Esophagus squamous epithelium (tissue), 5 donors: Measurements from ENCODE around the gene OR2H1. TPM values are rescaled to one million over a fixed set of nuclear protein-coding genes. Genes with fewer than 3 reads are reported as not detected.

Source experiments
- DNase-seq: peaks from one replicate; lab custom pipeline; 2025; lab: John Stamatoyannopoulos, UW
- H3K27ac ChIP-seq, 4 donors: fragments of 200-600 bp; sonication (generic); one replicate each; pipeline ENCODE4 v1.5.1; 2016 to 2019; ENCODE audit warnings: mild to moderate bottlenecking in 1 of 4
- H3K27me3 ChIP-seq, 4 donors: fragments of 200-600 bp; sonication (generic); 1 replicate in 3 of 4; 2 replicates in 1 of 4; pipeline versions ENCODE4 v1.5.1 to v1.6.0; 2017 to 2021; ENCODE audit warnings: antibody characterized with exemption in 1 of 4
- H3K36me3 ChIP-seq, 3 donors: fragments of 200-600 bp; sonication (generic); one replicate each; pipeline ENCODE4 v1.5.1; 2016 to 2019
- H3K4me1 ChIP-seq, 3 donors: fragments of 200-600 bp; sonication (generic); one replicate each; pipeline ENCODE4 v1.5.1; 2017 to 2019
- H3K4me3 ChIP-seq, 4 donors: fragments of 200-600 bp; sonication (generic); 1 replicate in 3 of 4; 2 replicates in 1 of 4; pipeline ENCODE4 v1.5.1; 2016 to 2019; ENCODE audit warnings: mild to moderate bottlenecking in 2 of 4, moderate library complexity in 1 of 4
- H3K9me3 ChIP-seq, 3 donors: fragments of 200-600 bp; sonication (generic); one replicate each; pipeline ENCODE4 v1.5.1; 2016 to 2019
- POLR2A ChIP-seq, 4 donors: fragments of 450-650 bp; IDR thresholded peaks; one replicate each; pipeline ENCODE4 v1.6.1; 2017; ENCODE audit warnings: antibody characterized with exemption in 4 of 4, mild to moderate bottlenecking in 4 of 4, moderate library complexity in 3 of 4
- WGBS, 2 donors: methylation state at CpG; one replicate each; pipeline ENCODE4 v1.1.5; 2018; 5-methylcytosine and 5-hydroxymethylcytosine counted together
- intact Hi-C: fragments of 100-400 bp; cut with DNase I; formaldehyde crosslinking; loops from one replicate; pipeline ENCODE4 v1.15.0; 2022
- total RNA-seq, 4 donors: library from RNA; depleted of rRNA; stranded (reverse); fragments of >200 nt; gene quantifications; one replicate each; pipeline ENCODE4 v1.1.0, GENCODE V29; 2016
- TF ChIP-seq, protein P1 (sequence below), 6 experiments: fragments of 450-650 bp in 4 of 6; fragments of 200-600 bp in 2 of 6; sonication (generic) in 2 of 6; IDR thresholded peaks; one replicate each; pipeline ENCODE4 v1.5.1; 2016 to 2019; ENCODE audit warnings: antibody characterized with exemption in 6 of 6, mild to moderate bottlenecking in 4 of 6, moderate library complexity in 4 of 6
- donor health status: DM: yes; HTN: yes; CAD: no.

The OR2H1 gene
- total RNA-seq, 4 donors from 2014 or later = not detected

- peaks cover 0 to 4% (median 0%) of the 10 kb centered on the region in 3 donors for H3K9me3 ChIP-seq
- no peak for TF ChIP-seq POLR2A (IDR thresholded peaks at IDR 0.05)
- TF ChIP-seq, protein P1, sequence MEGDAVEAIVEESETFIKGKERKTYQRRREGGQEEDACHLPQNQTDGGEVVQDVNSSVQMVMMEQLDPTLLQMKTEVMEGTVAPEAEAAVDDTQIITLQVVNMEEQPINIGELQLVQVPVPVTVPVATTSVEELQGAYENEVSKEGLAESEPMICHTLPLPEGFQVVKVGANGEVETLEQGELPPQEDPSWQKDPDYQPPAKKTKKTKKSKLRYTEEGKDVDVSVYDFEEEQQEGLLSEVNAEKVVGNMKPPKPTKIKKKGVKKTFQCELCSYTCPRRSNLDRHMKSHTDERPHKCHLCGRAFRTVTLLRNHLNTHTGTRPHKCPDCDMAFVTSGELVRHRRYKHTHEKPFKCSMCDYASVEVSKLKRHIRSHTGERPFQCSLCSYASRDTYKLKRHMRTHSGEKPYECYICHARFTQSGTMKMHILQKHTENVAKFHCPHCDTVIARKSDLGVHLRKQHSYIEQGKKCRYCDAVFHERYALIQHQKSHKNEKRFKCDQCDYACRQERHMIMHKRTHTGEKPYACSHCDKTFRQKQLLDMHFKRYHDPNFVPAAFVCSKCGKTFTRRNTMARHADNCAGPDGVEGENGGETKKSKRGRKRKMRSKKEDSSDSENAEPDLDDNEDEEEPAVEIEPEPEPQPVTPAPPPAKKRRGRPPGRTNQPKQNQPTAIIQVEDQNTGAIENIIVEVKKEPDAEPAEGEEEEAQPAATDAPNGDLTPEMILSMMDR (IDR thresholded peaks at IDR 0.05) = no peak
- H3K27ac ChIP-seq = no peak overlapping the region
- H3K36me3 ChIP-seq = no peaks in the 10 kb centered on the region
- no peaks in the 10 kb centered on the region for H3K27me3 ChIP-seq
- no peaks in the 10 kb centered on the region for H3K4me1 ChIP-seq
- intact Hi-C loops = no loop called here
- 74 to 77% methylated on average over 3 of the region's 3 CpGs for WGBS, 2 donors
- no peak overlapping the region for H3K4me3 ChIP-seq
- DNase-seq = no peak
Observed at GRCh38 chr6:29483186-29483585, 26.2 kb downstream of the OR2H1 start.

DNA sequence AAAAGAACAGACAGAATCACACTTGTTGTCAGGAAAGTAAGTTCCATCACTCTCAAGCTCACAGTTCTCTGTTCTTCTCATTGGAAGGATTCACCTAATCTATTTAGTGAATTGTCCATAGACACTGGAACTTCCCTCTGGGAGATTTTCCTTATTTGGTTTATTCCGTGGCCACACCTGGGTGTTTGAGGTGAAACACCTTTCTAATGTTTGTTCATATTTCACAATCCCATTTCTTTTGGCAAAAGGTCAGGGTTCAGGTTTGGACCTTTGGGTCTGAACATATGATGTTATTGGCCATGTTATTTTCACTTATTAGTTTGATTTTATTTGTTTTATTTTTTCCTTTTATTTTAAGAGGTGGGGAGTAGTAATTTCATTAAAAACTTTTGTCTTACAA, 26.8 kb downstream of the OR2H1 start:
- H3K27me3 ChIP-seq = no peaks in the 10 kb centered on the region
- no peak for TF ChIP-seq POLR2A (IDR thresholded peaks at IDR 0.05)
- TF ChIP-seq, protein P1 (IDR thresholded peaks at IDR 0.05) = no peak
- no peak overlapping the region for H3K4me3 ChIP-seq
- WGBS, 2 donors = 35 to 47% methylated on average over 1 of the region's 1 CpG
- H3K36me3 ChIP-seq = no peaks in the 10 kb centered on the region
- intact Hi-C loops = no loop called here
- peaks cover 0 to 4% (median 0%) of the 10 kb centered on the region in 3 donors for H3K9me3 ChIP-seq
- no peaks in the 10 kb centered on the region for H3K4me1 ChIP-seq
- no peak for DNase-seq
- H3K27ac ChIP-seq = no peak overlapping the region

DNA sequence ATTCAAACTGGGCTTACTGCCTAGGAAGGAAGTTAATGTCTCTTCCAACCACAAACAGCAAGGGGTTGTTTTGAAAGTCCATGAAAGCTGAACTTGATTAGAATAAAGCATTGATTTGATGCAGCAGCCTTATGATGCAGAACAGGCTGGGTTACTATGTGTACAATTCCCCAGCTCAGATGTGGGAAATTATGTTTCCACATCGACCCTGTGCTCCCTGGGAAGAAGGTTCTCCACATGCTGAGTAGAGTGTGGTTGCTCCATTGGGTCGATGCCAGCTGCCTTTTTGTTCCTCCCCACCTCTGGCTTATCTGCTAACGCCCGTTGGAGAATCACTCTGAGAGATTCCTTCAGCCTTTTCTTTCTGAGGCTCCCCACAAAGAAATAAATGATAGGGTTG, 29.6 kb downstream of the OR2H1 start:
- Histone ChIP-seq H3K9me3 (peaks cover 0 to 4% (median 0%) of the 10 kb centered on the region in 3 donors), H3K27ac (no peak overlapping the region), H3K4me3 (no peak overlapping the region), H3K36me3 (no peaks in the 10 kb centered on the region), H3K4me1 (no peaks in the 10 kb centered on the region), H3K27me3 (no peaks in the 10 kb centered on the region)
- intact Hi-C loops = no loop called here
- WGBS, 2 donors = 32 to 44% methylated on average over 3 to 4 of the region's 4 CpGs
- TF ChIP-seq, protein P1 (IDR thresholded peaks at IDR 0.05) = no peak
- no peak for TF ChIP-seq POLR2A (IDR thresholded peaks at IDR 0.05)
- DNase-seq = no peak

DNA sequence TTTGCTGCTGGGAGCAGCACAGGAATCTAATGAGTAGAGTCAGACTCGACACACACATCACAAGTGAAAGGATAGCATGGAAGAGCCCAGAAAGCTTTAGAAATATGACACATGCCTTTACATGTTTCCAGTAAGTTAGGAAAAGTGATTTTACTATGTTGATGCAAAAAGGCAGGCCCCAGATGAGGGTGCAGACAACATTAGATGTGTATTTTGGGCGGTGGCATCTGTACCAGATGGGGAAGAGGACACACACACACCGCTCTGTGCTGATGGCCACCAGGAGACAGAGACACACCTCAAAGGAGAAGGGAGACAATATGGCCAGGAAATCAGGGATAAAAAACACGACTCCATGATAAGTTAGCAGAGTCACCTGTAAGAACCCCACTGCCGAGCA, 30.2 kb downstream of the OR2H1 start:
- Histone ChIP-seq H3K4me3 (no peak overlapping the region), H3K36me3 (no peaks in the 10 kb centered on the region), H3K27me3 (no peaks in the 10 kb centered on the region), H3K9me3 (peaks cover 0 to 1% (median 0%) of the 10 kb centered on the region in 3 donors), H3K27ac (no peak overlapping the region), H3K4me1 (no peaks in the 10 kb centered on the region)
- no peak for TF ChIP-seq POLR2A (IDR thresholded peaks at IDR 0.05)
- TF ChIP-seq, protein P1 (IDR thresholded peaks at IDR 0.05) = no peak
- intact Hi-C loops = no loop called here
- 73 to 78% methylated on average over 5 of the region's 5 CpGs for WGBS, 2 donors
- no peak for DNase-seq

DNA sequence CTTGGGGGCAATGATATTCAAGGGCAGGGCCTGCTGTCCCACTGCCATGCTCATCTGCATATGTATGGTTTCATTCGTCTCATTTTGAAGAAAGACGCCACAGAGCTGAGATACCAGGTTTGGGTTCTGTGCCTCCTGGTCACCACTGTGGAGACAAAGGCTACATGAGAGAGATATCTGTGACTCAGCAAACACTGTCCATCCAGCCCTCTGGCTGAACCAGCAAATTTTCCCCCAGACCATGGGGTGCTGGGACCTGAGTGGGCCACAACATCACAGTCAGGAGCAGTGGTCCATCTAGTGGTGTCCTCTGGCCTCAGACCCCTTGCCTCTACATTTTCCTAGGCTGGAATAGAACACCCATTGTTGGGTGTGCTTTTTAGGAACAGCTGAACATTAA, 30.7 kb downstream of the OR2H1 start, which contains the start of gene MAS1L:
Gene MAS1L, minus strand, starts transcription at position 297 of the 400 bp plus-strand sequence. Its CDS starts 54 bp downstream, at position 243.
- H3K4me3 ChIP-seq = no peak within 1 kb of the TSS
- no peak for DNase-seq
- H3K36me3 ChIP-seq = no peaks in the 10 kb centered on the region
- no peaks in the 10 kb centered on the region for H3K27me3 ChIP-seq
- no peak within 1 kb of the TSS for H3K27ac ChIP-seq
- no peaks in the 10 kb centered on the region for H3K4me1 ChIP-seq
- WGBS, 2 donors = 88 to 100% methylated on average over 2 of the region's 2 CpGs
- intact Hi-C loops = no loop called here
- H3K9me3 ChIP-seq = no peaks in the 10 kb centered on the region
- no peak for TF ChIP-seq POLR2A (IDR thresholded peaks at IDR 0.05)
- TF ChIP-seq, protein P1 (IDR thresholded peaks at IDR 0.05) = no peak
